OCI-M2 (cell line): ENCODE data around the gene DPYSL3.

Source experiments
- DNase-seq: peaks from one replicate; lab custom pipeline; 2025; ENCODE audit not compliant: unreplicated experiment; lab: John Stamatoyannopoulos, UW

Gene DPYSL3

DNA sequence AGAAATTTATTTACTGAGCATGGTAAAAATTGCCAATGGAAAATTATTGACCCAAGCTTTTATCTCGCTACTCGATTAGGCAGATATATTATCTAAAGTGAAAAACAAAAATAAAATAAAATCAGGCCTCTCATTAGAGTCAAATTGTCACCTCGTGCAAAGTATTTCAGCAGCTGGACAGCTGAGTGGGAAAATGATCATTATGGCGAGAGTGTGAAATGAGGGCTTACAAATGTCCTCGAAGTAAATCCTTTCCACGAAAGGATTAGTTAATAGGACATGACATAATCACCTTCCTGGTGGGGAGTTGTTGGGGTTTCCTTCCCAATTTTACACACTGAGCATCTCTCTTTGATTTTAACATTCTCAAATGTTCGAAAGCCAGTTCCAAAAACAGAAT, 5.4 kb upstream of the DPYSL3 start:
- no peak for DNase-seq

DNA sequence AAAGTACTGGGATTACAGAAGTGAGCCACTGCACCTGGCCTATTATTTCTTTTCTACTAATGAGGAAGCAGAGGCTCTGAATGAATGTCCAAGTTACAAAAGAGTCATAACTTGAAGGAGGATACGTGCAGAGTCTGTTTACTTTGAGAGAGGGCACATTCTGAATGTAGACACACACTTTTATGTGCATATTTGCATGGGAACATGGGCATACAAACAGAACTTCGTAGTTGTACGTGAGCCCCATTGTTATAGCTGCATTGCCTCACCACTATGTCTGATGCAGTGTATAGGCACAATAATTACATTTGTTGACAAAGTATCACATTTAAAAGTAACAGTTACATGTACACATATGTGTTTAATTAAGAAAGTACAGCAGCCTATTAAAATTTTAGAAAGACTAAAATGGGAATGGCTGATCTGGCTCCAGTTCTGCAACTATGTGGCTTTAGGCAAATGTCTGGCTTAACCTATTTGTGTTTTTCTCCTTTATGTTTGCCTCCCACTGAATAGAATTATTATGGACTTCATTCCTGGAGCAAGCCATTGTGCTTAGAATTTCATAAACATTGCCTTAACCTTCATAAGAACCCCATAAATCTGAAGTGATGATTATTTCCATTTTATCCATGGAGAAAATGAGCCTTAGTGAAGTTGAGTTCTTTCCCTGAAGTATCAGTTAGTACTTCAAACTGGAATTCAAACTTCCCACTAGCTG, 3.0 kb upstream of the DPYSL3 start:
- no peak for DNase-seq

DNA sequence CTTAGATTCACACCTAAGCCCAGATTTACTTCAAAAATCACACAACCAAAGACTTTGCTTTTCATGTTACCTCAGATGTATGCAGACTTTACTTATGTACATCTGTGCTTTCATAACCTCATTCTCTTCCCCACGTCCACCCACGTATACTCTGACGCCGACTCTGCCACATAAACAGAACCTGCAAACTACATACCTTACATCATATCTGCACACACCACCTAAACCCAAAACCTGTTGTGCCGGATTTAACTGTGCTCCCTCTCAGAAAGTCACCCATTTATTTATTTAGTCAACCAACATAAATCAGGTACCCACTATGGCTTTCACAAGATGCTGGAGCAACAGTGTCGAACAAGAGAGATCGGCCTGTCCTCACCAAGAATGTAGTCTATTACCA, 1.0 kb upstream of the DPYSL3 start:
- no peak for DNase-seq

DNA sequence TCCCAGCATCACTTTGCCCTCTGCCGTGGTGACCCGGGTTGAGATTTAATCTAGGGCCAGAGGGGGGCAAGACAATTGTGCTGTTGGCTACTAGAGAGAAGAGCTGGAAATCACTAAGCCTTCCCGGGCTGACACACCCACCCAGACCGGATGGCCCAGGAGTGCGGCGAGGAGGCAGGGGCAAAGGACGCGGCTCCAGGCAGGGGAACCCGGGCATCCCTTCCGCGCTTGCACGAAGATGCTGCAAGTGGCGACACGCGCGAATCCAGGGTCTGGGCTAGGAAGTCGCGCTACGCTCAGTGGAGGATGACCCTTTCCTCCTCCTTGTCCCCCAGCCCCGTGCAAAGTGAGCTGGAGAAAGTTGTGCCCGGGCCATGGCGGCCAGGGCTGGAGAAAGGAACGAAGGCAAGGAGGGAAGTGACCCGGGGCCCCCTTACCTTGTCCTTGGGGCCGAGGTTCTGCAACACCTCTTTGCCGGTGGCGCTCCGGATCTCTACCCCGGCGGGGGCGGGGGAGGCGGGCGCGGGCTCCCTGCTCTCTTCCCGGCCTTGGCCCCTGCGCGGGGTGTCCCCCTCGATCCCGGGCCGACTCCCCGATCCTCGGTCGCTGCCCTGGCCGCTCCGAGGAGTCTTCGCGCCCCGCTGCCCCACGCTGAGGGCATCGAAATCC, 693 bp downstream of the DPYSL3 start:
- DNase-seq = no peak

DNA sequence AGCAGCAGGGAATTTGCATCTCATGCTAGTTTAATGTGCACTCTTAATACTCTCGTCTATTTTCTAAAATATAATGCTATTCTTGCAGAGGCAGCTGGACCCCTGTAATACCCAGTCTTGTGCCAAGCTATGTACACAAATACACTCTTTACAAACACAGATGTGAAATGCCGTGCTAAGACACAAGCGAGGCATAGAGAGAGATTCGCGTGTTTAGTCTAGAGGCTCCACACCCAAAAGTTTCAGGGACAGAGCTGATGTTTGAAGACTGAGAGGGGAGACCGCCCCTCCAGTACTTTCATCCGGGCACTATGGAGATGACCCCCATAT, 1.2 kb downstream of the DPYSL3 start:
- DNase-seq = no peak

DNA sequence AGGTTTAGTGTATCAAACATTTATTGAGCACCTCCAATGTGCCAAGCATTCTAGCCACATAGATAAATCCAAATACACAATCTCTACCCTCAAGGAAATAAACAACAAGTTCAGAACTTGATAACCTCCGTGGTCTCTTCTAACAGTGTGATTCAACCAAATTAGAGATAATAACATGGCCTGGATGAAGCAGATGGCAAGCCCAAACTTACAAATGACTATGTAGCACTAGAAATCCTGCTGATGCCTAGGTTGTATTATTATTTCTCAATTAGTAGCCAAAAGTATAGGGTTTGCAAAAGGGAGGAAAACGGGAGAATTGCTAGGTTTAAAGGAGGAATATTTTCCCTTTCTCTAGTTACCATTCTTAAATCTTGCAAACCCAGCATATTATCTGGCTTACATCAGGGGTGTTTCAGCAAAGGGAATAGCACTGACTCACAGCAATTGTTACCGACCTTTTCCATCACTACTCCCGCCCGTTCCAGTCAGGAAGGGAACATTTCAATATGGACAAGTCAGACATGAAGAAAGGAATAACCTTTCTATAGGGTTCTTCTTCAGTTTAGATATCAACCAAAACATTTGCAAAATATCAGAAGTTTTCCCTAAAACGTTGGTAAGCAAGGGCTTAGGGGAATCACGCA, 2.3 kb downstream of the DPYSL3 start:
- DNase-seq = no peak

DNA sequence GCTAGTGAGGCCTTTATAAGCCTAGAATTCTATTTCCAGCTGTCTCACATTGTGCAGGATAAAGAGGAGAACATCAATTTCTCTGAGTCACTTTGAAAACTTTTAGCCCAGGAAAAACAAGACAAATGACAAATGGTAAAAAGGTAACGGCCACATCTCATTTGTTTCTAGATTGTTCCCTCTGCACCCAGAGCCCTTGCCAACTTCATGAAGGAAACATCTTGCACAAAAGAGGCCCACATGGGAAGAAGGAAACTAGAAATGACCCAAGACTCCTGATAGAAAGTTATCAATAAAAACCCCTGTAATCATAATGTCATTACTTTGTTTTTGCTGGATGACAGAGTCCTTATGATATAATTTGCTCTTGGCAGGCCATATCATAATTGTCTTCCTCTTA, 5.3 kb downstream of the DPYSL3 start:
- no peak for DNase-seq

DNA sequence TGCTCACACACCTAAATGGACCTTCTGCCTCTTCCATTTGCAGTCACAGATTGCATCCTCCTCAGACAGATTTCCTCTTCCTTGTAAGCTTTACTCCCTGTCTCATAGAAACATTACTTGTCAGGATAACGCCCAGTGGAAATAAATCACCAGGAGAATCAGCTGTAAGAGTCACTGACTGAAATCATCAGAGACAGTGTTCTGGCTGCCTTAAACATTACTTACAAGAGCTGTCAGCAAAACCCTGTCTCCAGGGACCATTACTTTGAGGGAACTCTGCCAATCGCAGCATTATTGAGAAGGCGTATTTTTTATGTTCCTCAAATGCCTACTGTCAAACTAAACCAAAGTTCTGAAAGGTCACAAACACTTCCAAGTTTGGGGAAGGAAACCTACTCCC, 5.9 kb downstream of the DPYSL3 start:
- DNase-seq = no peak

DNA sequence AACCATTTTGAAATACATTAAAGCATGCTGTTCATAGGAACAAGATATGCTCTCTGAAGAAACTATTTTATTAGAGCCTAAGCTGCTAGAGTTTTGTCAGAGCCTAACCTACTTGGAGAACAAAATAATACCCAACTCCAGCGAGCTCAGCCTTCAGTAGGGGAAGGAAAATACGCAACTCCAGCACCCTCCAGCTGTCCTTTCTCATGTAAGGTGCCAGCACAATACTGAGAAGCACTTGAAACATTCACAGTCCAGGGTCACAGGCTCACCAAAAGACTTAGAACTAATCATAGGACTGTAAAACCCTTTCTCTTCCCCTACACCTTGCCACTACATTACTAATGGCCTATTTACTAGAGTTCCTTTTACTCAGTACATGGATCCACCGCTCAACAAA, 18.9 kb downstream of the DPYSL3 start:
- no peak for DNase-seq

DNA sequence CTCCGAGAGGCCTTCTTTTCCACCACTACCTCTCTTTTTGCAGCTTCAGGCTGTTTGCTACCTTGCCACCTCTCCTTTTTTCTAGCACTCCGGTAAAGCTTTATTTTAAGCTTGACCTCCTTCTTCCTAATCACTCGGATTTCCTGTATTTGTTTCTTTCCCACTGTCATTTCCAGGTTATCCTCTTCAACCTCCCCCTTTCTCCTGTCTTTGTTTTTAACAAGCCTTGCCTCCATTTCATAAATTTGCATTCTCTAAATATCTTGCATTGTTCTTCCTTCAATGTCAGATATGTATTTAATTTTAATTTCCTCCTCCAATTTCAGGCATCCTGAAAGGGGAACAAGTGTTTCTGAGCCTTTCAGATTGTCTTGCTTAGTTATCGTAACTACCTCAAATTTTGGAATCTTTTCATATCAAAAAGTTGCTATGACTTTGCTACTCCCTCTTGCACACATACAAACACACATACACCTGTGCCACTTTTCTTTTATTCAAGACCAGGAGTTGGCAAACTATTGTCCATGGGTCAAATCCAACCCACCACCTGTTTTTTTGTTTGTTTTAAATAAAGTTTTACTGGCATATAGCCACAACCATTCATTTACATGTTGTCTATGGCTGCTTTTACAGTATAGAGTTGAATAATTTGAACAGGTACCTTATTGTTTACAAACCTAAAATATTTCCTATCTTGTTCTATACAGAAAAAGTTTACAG, 22.7 kb downstream of the DPYSL3 start:
- no peak for DNase-seq

DNA sequence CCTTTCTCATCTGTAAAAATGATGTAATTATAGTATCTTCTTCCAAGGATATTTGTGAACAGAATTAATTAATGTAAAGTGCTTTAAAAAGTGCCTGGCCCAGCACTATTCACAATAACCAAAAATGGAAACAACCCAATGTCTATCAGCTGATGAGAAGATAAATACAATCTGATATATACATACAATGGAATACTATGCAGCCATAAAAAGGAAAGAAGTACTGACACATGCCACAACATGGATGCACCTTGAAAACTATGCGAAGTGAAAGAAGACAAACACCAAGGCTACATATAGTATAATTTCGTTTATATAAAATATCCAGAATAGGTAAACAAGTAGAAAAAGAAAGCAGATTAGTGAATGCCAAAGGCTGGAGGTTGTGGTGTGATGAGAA, 24.1 kb downstream of the DPYSL3 start:
- no peak for DNase-seq

DNA sequence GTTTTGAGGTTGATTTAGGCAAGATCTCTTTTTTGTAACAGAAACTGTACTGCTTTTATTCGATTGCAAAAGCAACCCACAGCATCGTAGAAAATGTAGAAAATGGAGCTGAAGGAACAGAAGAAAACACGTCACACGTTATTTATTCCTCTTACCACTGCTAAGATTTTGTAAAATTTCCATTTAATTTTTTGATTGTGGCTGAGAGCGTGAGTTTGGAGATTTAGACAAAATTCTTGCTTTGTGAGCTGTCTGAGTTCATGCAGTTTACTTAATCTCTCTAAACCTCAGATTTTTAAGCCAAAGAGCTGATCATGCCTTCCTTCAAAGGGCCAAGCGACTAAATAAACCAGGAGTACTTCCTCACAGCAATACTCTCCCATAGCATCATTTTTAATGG, 24.8 kb downstream of the DPYSL3 start:
- no peak for DNase-seq

DNA sequence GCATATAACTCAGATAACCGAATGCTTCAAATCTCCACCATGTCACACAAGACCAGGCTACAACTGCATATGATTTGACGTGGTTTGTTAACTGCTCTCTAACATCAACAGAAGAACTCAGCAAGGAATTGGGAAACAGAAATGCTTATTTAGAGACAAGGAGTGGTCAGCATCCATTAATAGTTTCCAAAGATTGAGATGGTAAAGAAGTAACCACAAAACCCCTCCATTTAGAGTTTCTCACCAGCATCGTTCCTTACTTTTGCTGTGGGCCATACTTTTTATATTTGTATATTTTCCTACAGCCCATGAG, 25.2 kb downstream of the DPYSL3 start:
- no peak for DNase-seq

DNA sequence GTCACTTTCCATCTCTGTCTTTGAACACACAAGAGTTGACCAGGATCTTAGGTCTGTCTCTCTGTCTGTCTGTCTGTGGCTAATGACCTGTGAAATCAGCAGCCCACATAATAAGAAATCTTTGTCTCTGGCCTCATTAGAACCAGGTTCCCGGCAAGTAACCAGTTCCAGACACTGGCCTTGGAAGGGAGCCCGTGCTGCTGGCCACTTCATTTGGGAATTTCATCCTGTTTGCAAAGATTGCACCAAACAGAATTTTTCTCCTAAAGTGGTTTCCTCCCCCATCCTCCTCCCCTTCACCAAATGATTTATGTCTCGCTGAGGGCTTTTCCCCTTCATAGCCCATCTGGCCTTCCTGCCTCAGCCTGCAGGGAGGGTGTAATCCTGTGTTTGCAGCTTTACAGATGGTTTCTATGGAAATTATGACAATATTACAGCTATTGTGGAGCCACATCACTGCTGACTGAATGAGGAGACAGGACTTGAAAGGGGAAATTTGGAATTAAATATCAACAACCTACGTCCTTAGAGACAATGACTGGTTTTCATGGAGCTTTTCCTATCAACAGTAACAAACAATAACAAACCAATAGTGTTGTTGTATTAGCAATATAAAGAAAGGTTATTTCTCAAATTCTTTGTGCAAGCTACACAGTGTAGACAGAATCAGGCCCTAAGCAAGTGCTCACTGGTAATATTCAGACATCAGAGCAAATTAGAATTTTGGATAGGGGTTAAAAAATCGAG, 25.7 kb downstream of the DPYSL3 start:
- DNase-seq = no peak

DNA sequence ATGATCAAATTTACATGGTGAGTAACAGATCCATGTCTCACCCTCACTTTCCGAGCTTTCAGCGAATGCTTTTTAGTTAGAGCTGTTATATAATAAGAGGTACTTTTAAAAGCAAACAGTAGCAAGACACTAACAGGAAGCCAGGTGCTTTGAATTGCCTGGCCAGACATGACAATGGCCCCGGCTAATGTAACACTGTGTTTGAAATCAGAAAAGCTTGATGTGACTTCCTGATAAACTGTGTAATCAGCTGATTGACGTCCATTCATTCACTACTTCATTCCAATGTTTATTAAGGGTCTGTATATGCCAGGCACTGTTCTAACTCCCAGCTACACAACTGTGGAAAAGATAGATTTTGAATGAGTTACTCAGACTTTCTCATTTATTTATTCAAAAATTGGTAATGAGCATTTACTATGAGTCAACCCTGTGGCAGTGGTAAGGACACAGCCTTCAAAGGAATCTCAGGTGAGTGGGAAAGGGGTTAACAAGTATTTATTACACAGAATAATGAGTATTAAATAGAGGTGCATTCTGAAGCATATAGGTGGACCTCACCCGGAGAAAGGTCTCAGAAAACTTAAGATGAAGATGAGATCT, 26.6 kb downstream of the DPYSL3 start:
- no peak for DNase-seq

DNA sequence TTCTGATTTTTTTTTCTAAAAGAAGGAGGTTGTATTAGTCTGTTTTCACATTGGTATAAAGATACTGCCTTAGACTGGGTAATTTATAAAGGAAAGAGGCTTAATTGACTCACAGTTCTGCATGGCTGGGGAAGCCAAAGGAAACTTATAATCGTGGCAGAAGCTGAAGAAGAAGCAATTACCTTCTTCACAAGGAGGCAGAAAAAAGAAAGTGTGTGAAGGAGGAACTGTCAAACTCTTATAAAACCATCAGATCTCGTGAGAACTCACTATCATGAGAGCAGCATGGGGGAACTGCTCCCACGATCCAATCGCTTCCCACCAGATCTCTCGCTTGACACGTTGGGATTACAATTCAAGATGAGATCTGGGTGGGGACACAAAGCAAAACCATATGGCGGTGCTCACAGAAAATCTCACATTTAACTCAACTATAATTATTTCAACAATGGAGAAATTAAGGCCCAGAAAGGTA, 27.1 kb downstream of the DPYSL3 start:
- no peak for DNase-seq

DNA sequence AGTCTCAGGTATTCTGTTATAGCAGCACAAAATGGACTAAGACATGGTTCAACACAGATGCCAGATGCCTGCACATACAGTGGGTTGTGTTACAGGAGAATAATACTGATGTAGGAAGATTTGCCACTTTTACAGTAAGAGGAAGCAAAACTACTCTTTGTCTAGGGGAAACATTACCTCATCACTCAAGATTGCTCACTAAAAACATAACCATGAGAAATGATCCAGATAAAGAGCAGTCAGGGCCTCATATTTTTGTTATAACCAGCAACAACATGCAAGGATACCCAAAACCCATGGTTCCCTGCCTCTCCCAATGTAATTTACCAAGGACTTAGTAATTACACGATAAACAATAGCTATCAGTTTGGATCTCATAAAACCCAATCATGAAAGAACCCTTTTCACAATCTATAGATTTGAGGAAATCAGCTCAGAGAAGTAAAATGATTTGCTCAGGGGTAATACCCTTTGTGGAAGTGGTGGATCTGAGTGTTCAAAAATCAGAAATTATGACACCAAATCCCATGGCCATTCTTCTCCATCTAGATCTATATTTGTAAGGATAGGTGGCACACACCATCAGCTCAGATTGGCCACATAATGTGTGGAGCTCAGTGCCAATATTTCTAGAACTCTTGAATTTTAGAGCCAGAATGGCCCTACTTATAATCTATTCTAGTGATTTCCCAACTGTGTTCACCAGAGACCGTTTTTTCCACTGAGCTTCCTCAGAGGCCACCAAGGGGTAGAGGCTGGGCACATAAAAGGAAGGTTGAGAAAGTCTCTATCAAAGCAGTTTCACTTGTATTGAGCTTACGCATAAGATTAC, 27.8 kb downstream of the DPYSL3 start:
- no peak for DNase-seq

DNA sequence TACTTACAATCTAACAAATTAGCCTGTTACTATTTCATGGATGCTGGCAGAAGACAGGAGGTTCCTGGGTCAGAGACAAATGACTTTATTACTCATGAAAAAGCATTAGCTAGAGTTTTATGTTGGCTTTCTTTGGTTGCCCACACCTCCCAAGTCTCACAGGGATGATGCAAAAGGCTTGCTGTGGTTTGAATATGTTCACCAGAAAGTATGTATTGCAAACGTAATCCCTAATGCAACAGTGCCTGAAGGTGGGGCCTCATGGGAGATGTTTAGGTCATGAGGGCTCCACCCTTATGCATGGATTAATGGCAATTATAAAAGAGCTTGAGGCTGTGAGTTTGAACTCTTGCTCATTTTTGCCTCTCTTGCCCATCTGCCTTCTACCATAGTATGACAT, 28.5 kb downstream of the DPYSL3 start:
- DNase-seq = no peak

DNA sequence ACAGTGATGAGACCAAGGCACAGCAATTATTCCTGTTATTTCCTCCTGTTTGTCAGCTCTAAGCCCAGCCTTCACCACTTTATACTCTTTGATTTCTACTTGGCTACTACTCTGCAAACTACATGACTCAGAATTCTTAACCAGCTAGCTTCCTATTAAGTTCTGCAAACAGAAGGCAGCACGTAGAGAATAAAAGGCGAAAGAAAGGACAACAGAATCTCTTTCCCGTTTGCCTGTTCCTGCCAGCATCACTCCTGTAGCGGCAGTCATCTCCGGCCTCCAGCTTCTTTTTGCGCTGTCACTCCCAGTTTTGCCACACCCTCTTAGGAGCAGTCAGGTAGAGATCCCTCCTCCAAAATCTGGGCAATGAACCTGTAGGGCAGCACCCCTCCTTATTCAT, 29.9 kb downstream of the DPYSL3 start:
- no peak for DNase-seq

DNA sequence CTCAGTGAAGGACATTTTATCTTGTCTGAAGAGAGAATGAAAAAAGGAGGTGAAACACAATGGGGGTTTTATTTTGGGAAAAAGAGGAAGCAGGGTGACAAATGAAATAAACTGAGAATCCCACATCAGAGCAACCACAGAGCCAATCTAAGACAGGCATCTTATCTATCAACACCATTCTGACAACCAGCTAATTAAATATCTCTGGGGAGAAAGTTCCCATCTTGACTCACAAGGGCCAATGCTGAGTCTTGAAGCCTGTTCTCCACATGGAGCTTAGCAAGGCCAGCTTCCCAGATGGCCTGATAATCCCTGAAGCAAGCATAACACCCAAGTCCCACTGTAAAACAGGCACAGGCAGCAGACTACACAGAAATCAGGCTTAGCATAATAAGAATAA, 30.4 kb downstream of the DPYSL3 start:
- DNase-seq = no peak
